GM21619 (cell line): ENCODE results near the gene CKMT2.
A peak's percentile ranks its signal among the peaks of the same experiment; 100 is the strongest.
"Not testable (repeated sequence)": the region's sequence is repeated elsewhere in the genome, so short reads cannot be mapped to it uniquely, and the experiment has no call there.

Source experiments
- ATAC-seq: cut with Tn5 transposase; IDR thresholded peaks from one replicate; pipeline ENCODE4 v1.9.1; 2021; ENCODE audit not compliant: unreplicated experiment

CKMT2 gene

DNA sequence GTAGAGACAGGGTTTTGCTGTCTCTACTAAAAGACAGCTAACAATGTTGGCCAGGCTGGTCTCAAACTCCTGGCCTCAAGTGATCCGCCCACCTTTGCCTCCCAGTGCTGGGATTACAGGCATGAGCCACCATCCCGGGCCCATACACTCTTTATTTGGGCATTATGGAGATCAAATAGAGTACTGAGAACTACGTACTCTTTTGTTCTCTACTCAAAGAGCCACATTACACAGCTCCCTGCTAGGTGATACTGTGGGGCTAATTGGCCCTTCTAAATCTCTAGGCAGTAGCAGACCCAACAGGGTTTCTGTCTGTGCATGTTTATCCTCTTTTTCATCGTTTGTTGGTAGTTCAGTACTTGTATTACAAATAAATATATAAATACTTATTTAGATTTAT lies 16.1 kb downstream of the CKMT2 start:
- no peak for ATAC-seq

DNA sequence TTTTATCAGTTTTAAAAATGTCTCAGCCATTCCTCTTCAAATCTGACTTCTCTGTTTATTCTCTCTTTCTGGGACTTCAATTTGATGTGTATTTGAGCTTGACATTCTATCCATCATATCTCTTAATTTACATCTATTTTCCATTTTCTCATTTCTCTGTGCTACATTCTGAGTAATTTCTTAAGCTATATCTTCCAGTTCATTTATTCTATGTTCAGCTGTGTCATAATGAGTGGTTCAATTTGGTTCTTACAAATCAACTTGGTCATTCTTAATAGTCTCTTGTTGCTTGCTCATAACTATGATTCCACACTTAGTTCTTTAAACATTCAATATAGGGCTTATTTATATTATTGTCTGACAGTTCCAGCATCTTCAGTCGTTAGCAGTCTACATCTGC lies 16.9 kb downstream of the CKMT2 start:
- no peak for ATAC-seq

DNA sequence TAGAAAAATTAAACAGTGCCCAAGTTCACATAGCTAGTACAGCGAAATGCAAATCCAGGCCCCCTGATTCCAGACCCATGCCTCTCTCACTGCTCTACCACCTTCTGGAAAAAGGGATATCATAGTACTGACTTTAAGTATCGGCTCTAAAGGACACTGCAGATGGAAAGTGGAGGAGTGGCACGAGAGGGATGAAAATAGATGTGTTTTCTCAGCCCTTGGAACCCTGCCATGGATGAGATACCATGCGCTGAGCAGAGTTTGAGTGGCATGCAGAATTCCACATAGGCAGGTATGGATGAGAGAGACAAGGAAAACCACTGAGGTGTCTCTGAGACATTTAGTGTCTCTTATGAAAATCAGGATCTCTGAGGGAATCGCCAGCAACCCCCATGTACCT lies 18.8 kb downstream of the CKMT2 start:
- no peak for ATAC-seq

- no peak for ATAC-seq
Measured at GRCh38 chr5:81252904-81253303, 19.8 kb downstream of the CKMT2 start.

GRCh38 chr5:81253875-81254274 lies 20.8 kb downstream of the CKMT2 start:
- ATAC-seq = no peak

GRCh38 chr5:81254886-81255559 lies 21.9 kb downstream of the CKMT2 start:
- no peak for ATAC-seq

DNA sequence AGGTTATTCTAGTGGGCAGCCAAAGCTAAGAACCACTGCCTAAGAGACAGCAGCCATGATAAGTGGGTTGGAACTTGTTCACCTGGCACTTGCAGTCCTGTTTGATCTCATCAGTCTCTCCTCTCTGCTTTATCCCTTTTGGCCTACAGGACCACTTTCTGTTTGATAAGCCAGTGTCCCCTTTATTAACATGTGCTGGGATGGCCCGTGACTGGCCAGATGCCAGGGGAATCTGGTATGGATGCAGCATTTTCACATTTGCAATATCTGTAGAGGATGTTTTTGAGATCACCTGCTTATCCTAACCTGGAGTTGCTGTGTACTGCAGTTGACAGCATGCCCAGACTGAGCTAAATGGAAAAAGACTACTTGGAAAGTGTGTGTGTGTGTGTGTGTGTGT lies 23.6 kb downstream of the CKMT2 start:
- ATAC-seq = no peak

- ATAC-seq = not testable (repeated sequence)
Measured at GRCh38 chr5:81262796-81263195, 29.7 kb downstream of the CKMT2 start.

GRCh38 chr5:81265101-81265500 lies 32.0 kb downstream of the CKMT2 start:
- ATAC-seq = no peak

DNA sequence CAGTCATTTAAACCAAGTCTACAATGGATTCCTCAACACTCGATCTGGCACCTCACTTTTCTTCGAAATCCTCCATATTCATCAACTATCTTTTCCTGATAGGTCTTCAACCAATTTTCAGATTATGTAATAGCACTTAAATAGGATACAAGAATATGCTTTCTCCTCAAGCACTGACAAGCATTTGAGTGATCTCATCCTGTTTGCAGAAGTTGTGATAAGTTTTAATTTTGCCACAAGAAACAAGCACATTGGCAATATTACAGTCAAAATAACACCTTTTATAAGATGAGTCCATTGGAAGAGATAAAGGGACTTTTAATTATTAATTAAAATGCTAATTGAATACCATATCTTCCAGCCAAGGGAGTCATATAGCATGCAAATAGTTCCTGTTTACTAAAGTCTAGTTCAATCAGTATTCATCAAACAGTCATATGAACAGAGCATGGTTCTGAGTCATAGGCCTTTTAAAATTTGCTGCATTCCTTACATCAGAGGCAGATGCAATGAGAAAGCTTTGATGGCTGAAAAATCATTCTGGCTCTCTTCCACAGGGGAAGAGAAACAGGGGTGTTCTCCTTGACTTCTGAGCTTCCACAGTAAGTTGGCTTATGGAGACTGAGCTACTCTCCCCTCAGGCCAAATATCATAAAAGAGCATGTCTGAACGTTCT lies 35.5 kb downstream of the CKMT2 start:
- ATAC-seq = no peak

- ATAC-seq = no peak
Measured at GRCh38 chr5:81269751-81270393, 36.8 kb downstream of the CKMT2 start.

DNA sequence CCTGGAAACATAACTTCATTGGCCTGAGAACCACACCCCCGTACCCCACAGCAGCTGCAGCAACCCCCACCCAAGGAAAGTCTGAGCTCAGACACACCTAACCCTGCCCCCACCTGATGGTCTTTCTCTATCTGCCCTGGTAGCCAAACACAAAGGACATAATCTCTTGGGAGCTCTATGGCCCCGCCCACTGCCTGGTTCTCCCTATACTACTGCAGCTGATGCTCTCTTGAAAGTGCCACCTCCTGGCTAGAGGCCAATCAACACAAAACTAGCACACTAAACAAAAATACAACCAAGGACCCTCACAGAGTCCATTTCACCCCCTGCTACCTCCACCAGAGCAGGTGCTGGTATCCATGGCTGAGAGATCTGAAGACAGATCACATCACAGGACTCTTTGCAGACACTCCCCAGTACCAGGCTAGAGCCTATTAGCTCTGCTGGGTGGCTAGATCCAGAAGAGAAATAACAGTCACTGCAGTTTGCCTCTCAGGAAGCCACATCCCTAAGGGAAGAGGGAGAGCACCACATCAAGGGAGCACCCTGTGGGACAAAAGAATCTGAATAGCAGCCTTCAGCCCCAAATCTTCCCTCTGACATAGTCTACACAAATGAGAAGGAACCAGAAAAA lies 37.4 kb downstream of the CKMT2 start:
- not testable (repeated sequence) for ATAC-seq

DNA sequence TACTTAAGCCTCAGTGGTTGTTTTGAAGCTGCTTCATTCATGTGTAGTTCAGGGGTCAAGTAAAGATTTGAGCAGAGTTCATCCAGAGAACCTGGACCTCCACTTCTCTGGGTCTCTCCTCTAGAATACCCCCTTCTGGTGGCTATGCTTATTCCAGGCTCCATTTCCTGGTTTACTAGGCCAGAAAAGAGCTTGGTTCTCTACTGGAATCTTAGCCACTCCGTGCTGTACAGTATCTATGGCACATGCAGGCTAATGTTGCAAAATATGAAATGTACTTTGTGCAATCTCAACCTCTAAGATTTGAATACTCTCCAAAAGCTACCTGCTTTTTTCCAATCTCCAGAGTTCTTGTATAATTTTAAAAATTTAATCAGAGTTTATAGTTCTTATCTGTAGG lies 50.9 kb downstream of the CKMT2 start:
- ATAC-seq = no peak

- no peak for ATAC-seq
Measured at GRCh38 chr5:81286059-81286617, 53.0 kb downstream of the CKMT2 start.

GRCh38 chr5:81288021-81288433 lies 54.9 kb downstream of the CKMT2 start:
- no peak for ATAC-seq

DNA sequence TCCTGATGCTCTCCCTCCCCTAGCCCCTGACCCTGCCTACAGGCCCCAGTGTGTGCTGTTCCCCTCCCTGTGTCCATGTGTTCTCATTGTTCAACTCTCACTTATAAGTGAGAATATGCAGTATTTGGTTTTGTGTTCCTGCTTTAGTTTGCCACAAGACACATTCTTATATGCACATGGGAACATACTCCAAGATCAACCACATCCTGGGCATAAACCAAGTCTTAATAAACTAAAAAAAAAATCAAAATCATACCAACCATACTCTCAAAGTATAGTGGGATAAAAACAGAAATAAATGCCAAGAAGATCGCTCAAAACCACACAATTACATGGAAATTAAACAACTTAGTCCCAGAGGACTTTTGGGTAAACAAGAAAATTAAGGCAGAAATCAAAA lies 57.0 kb downstream of the CKMT2 start:
- no peak for ATAC-seq

- ATAC-seq = no peak
Measured at GRCh38 chr5:81292130-81292529, 59.0 kb downstream of the CKMT2 start.

- ATAC-seq = not testable (repeated sequence)
Measured at GRCh38 chr5:81294021-81294420, 60.9 kb downstream of the CKMT2 start.

- no peak for ATAC-seq
Measured at GRCh38 chr5:81297531-81297930, 64.4 kb downstream of the CKMT2 start.

DNA sequence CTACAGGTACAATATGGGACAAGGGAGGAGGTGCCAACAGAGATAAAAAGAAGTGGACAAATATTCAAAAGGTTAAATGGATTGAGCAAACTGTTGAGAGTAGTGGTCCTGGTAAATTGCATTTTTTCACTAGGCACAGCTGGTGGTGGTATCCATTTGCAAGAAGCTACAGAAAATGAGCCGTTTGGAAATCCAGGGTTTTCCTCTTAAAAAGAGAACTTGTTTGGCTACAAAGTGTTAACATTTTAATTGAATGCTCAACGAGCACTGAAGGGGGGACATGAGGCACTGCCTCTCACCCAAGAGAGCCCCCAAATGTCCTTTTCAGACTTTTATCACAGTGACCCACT lies 67.8 kb downstream of the CKMT2 start:
- ATAC-seq = no peak

DNA sequence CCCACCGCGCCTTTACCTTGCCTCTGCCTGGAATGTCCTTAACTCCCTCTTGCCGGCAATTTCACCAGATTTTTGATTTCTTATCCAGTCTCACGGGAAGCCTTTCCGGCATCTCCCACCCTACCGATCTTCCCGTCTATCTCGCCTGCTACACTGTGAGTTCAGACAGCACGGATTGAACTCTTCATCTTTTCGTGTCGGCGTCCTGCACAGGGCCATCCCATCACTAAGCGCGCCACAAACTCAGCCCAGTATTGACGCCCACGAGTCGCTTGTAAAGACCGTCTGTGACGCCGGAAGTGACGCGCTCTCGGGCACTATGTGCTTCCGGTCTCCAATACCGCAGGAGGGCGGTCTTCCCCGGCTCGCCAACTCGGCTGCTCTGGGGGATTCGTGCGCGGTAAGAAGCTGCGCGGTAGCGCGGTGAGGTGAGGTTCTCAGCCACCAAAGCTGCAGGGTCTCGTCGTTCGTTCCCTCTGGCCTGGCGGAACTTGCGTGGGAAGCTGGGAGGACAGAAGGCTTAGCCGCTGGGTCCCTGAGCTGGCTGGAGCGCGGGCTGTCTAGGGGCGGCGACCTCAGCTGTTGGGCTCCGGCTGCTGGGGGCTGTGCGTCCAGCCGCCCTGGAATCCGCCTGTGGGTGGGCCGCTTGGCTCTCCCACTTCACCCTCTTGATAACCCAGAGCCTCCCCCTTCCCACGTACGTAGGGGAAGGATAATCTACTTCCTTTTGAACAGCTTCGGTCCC lies 68.3 kb downstream of the CKMT2 start, which contains the start of gene ZCCHC9:
Gene ZCCHC9 (plus strand): TSS at position 317 of the 745 bp plus-strand sequence. CDS start 3,171 bp downstream, outside the sequence.
- peak; percentile 96 for ATAC-seq
